Caco-2 (cell line): Measurements from ENCODE around the gene TMEM143. TPM values are rescaled to one million over a fixed set of nuclear protein-coding genes. Genes with fewer than 3 reads are reported as not detected.

Source experiments
- BruUV-seq: library from RNA; stranded (reverse); fragments of 400-500 nt; replicated peaks from 2 replicates; lab custom pipeline; 2021; lab: Mats Ljungman, UMichigan
- CTCF ChIA-PET: fragments of 300-600 bp; sonication (Branson Sonifier 250); formaldehyde crosslinking; loops from one replicate; lab custom pipeline; 2022; ENCODE audit warnings: antibody characterized with exemption; lab: Charles Lee
- POLR2A ChIA-PET: fragments of 300-600 bp; sonication (Branson Sonifier 250); formaldehyde crosslinking; loops from one replicate; lab custom pipeline; 2022; ENCODE audit warnings: antibody characterized with exemption; lab: Charles Lee
- DNase-seq, 2 experiments: peaks; one replicate each; pipeline versions ENCODE4 v3.0.0 to v3.0.0-alpha.2; 2020 to 2022
- H3K27me3 ChIP-seq: replicated peaks from 2 replicates; pipeline ENCODE4 v1.6.0; 2011; ENCODE audit warnings: low read length; ENCODE audit not compliant: control insufficient read depth, insufficient read depth
- H3K36me3 ChIP-seq: 2 replicates; pipeline ENCODE4 v1.5.1; 2011; ENCODE audit warnings: low read length; ENCODE audit not compliant: control insufficient read depth, insufficient read depth
- H3K4me1 ChIP-seq: fragments of 250-450 bp; sonication (Bioruptor Pico); 2 replicates; pipeline ENCODE4 v1.5.1; 2020; ENCODE audit warnings: mild to moderate bottlenecking
- H3K4me3 ChIP-seq: 2 replicates; pipeline ENCODE4 v1.5.1; 2011; ENCODE audit warnings: low read depth, mild to moderate bottlenecking, control low read depth, low read length
- H3K9me3 ChIP-seq: fragments of 250-450 bp; sonication (Bioruptor Pico); 2 replicates; pipeline ENCODE4 v1.5.1; 2020; ENCODE audit warnings: mild to moderate bottlenecking, moderate library complexity
- H3K27ac Mint-ChIP-seq: one replicate; pipeline ENCODE4 v1.8.0; 2022; ENCODE audit warnings: mixed read lengths; ENCODE audit not compliant: unreplicated experiment
- H3K27me3 Mint-ChIP-seq: one replicate; pipeline ENCODE4 v1.8.0; 2022; ENCODE audit warnings: mixed read lengths; ENCODE audit not compliant: insufficient read depth, unreplicated experiment
- H3K36me3 Mint-ChIP-seq: one replicate; pipeline ENCODE4 v1.8.0; 2022; ENCODE audit warnings: mild to moderate bottlenecking, mixed read lengths; ENCODE audit not compliant: insufficient read depth, unreplicated experiment
- H3K4me1 Mint-ChIP-seq: one replicate; pipeline ENCODE4 v1.8.0; 2022; ENCODE audit warnings: low read depth, mixed read lengths; ENCODE audit not compliant: unreplicated experiment
- H3K4me3 Mint-ChIP-seq: one replicate; pipeline ENCODE4 v1.8.0; 2022; ENCODE audit warnings: mild to moderate bottlenecking, moderate library complexity, mixed read lengths; ENCODE audit not compliant: unreplicated experiment
- H3K9me3 Mint-ChIP-seq: one replicate; pipeline ENCODE4 v1.8.0; 2022; ENCODE audit warnings: mixed read lengths; ENCODE audit not compliant: unreplicated experiment
- intact Hi-C: fragments of 100-400 bp; cut with micrococcal nuclease; formaldehyde crosslinking; loops from one replicate; pipeline ENCODE4 v1.10.0; 2022; ENCODE audit not compliant: unreplicated experiment
- total RNA-seq: library from RNA; stranded (reverse); gene quantifications from 2 replicates; pipeline ENCODE4 v1.2.3, GENCODE V29; 2022
- TF ChIP-seq, protein P1 (sequence below), 2 experiments: fragments of 200-600 bp in 1 of 2; IDR thresholded peaks; 1 replicate in 1 of 2; 2 replicates in 1 of 2; pipeline versions ENCODE4 v1.5.1 to v1.8.0; 2011 to 2022; ENCODE audit warnings: antibody characterized with exemption in 1 of 2, control low read depth in 1 of 2, inconsistent platforms in 1 of 2, low read depth in 1 of 2, low read length in 1 of 2, mild to moderate bottlenecking in 1 of 2, moderate library complexity in 1 of 2; ENCODE audit not compliant: insufficient read depth in 1 of 2, severe bottlenecking in 1 of 2, unreplicated experiment in 1 of 2

TMEM143 gene
- total RNA-seq, 1 experiment from 2014 or later: 24.4 TPM

DNA sequence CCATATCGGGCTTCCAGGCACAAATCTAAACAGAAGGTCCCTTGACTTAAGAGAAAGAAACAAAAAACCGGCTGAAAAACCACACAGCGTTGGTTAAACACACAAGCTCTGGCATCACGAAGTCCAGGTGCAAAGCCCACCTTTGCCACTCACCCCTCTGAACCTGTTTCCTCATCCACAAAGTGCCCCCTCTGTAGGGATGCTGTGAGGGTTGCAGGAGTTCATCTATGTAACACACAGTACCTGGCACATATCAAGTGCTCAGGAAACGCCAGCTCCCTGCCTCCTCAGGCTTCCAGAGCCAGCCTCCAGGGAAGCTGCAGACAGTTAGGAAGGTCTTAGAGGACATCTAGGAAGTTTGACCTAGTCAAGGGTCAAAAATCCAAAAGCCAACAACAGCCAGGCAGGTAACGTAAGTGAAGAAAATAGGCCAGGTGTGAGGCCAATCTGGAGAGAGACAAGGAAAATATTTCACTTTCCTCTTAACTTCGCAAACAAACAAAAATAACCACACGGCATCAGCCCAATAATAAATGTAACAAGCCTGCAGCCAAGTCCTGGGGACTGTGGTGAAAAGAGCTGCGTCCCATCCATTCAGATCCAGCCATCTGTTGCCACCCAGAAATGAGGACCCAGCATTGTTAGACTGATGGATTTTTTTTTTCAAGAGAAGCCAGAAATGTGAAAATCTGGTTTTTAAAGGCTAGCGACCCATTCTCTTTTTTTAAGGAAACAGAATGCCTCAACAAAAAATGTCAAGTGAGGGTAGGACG is 17.6 kb upstream of the TMEM143 start:
- Histone ChIP-seq H3K9me3 (no peaks in the 10 kb centered on the region), H3K27me3 (no peaks in the 10 kb centered on the region), H3K4me1 (no peaks in the 10 kb centered on the region), H3K36me3 (no peaks in the 10 kb centered on the region), H3K4me3 (no peak overlapping the region)
- H3K4me3 Mint-ChIP-seq: no peak overlapping the region
- TF ChIP-seq, protein P1, sequence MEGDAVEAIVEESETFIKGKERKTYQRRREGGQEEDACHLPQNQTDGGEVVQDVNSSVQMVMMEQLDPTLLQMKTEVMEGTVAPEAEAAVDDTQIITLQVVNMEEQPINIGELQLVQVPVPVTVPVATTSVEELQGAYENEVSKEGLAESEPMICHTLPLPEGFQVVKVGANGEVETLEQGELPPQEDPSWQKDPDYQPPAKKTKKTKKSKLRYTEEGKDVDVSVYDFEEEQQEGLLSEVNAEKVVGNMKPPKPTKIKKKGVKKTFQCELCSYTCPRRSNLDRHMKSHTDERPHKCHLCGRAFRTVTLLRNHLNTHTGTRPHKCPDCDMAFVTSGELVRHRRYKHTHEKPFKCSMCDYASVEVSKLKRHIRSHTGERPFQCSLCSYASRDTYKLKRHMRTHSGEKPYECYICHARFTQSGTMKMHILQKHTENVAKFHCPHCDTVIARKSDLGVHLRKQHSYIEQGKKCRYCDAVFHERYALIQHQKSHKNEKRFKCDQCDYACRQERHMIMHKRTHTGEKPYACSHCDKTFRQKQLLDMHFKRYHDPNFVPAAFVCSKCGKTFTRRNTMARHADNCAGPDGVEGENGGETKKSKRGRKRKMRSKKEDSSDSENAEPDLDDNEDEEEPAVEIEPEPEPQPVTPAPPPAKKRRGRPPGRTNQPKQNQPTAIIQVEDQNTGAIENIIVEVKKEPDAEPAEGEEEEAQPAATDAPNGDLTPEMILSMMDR (IDR thresholded peaks at IDR 0.05; ENCODE audit: insufficient read depth in 1 of 2, low read depth in 1 of 2, low read length in 1 of 2, severe bottlenecking in 1 of 2, unreplicated experiment in 1 of 2): no peak
- no peaks in the 10 kb centered on the region for H3K4me1 Mint-ChIP-seq
- ChIA-PET POLR2A (interaction anchor here (1.5 kb wide), 1 partner anchor 9 kb away, joined by 3 read pairs; no protein-coding TSS in a partner anchor), CTCF (interaction anchor here (0.8 to 1.0 kb wide), 2 partner anchors 10 to 27 kb away, joined by 3 to 4 read pairs; partner anchors contain the start of gene KDELR1)
- H3K36me3 Mint-ChIP-seq: peaks cover 70% of the 10 kb centered on the region
- no TSS peak for BruUV-seq
- no peaks in the 10 kb centered on the region for H3K27me3 Mint-ChIP-seq
- H3K27ac Mint-ChIP-seq: no peak overlapping the region
- intact Hi-C loops: no loop called here
- H3K9me3 Mint-ChIP-seq: no peaks in the 10 kb centered on the region
- no peak for DNase-seq

- no peaks in the 10 kb centered on the region for H3K4me1 Mint-ChIP-seq
- CTCF ChIA-PET: interaction anchor here (0.6 to 0.7 kb wide), 2 partner anchors 86 to 1320 kb away, joined by 3 to 5 read pairs; no protein-coding TSS in a partner anchor
- DNase-seq: no peak
Measured at GRCh38 chr19:48379058-48379457, 15.3 kb upstream of the TMEM143 start.

GRCh38 chr19:48378194-48378570 is 14.4 kb upstream of the TMEM143 start:
- intact Hi-C loops: no loop called here
- CTCF ChIA-PET: interaction anchor here (0.7 kb wide), 1 partner anchor 14 kb away, joined by 3 read pairs; no protein-coding TSS in a partner anchor
- H3K4me1 Mint-ChIP-seq: no peaks in the 10 kb centered on the region
- POLR2A ChIA-PET: no interaction called here
- Histone ChIP-seq H3K4me3 (no peak overlapping the region), H3K36me3 (no peaks in the 10 kb centered on the region), H3K27me3 (no peaks in the 10 kb centered on the region), H3K4me1 (no peaks in the 10 kb centered on the region), H3K9me3 (no peaks in the 10 kb centered on the region)
- BruUV-seq: no TSS peak
- no peak overlapping the region for H3K27ac Mint-ChIP-seq
- no peak overlapping the region for H3K4me3 Mint-ChIP-seq
- H3K36me3 Mint-ChIP-seq: peaks cover 39% of the 10 kb centered on the region
- no peaks in the 10 kb centered on the region for H3K27me3 Mint-ChIP-seq
- H3K9me3 Mint-ChIP-seq: no peaks in the 10 kb centered on the region
- DNase-seq: no peak
- TF ChIP-seq, protein P1 (IDR thresholded peaks at IDR 0.05; ENCODE audit: insufficient read depth in 1 of 2, low read depth in 1 of 2, low read length in 1 of 2, severe bottlenecking in 1 of 2, unreplicated experiment in 1 of 2): no peak

More at GRCh38 chr19:48379058-48379457, 15.3 kb upstream of the TMEM143 start:
- BruUV-seq: no TSS peak
- H3K4me1 ChIP-seq: no peaks in the 10 kb centered on the region
- no peak overlapping the region for H3K4me3 Mint-ChIP-seq
- peaks cover 48% of the 10 kb centered on the region for H3K36me3 Mint-ChIP-seq
- H3K27ac Mint-ChIP-seq: no peak overlapping the region
- TF ChIP-seq, protein P1 (IDR thresholded peaks at IDR 0.05; ENCODE audit: insufficient read depth in 1 of 2, low read depth in 1 of 2, low read length in 1 of 2, severe bottlenecking in 1 of 2, unreplicated experiment in 1 of 2): no peak
- no peaks in the 10 kb centered on the region for H3K9me3 ChIP-seq
- H3K27me3 Mint-ChIP-seq: no peaks in the 10 kb centered on the region
- no peaks in the 10 kb centered on the region for H3K9me3 Mint-ChIP-seq
- intact Hi-C loops: no loop called here
- no peaks in the 10 kb centered on the region for H3K36me3 ChIP-seq
- no peaks in the 10 kb centered on the region for H3K27me3 ChIP-seq
- H3K4me3 ChIP-seq: no peak overlapping the region
- POLR2A ChIA-PET: no interaction called here
